SU-DHL-6 (cell line): ENCODE data around the gene SAMD4B.

Experiments used
- H2AFZ ChIP-seq: fragments of 200-600 bp; sonication (generic); 2 replicates; pipeline ENCODE4 v1.6.1; 2014; ENCODE audit warnings: low read depth, mild to moderate bottlenecking, moderate library complexity, mixed read lengths, antibody characterized with exemption, low read length; ENCODE audit not compliant: severe bottlenecking
- H3F3A ChIP-seq: fragments of 200-600 bp; shearing (Covaris generic); 2 replicates; pipeline ENCODE4 v1.6.0; 2016; ENCODE audit warnings: antibody characterized with exemption, mild to moderate bottlenecking; ENCODE audit not compliant: insufficient read depth
- H3K27ac ChIP-seq: fragments of 200-600 bp; sonication (generic); 2 replicates; pipeline ENCODE4 v1.5.1; 2016; ENCODE audit warnings: low read depth, mild to moderate bottlenecking, low read length, moderate library complexity, mixed read lengths
- H3K27me3 ChIP-seq: fragments of 200-600 bp; sonication (generic), shearing (Covaris generic); 2 replicates; pipeline ENCODE4 v1.6.0; 2014; ENCODE audit warnings: mild to moderate bottlenecking, low read length
- H3K36me3 ChIP-seq: fragments of 200-600 bp; sonication (generic); 2 replicates; pipeline ENCODE4 v1.6.1; 2014; ENCODE audit warnings: mild to moderate bottlenecking, low read length, mixed read lengths
- H3K4me2 ChIP-seq: fragments of 300-600, 200-600 bp; shearing (Covaris generic), sonication (generic); 2 replicates; pipeline ENCODE4 v1.6.0; 2014; ENCODE audit warnings: low read length, low read depth, mild to moderate bottlenecking; ENCODE audit not compliant: poor library complexity, severe bottlenecking
- H3K4me3 ChIP-seq: fragments of 200-600 bp; sonication (generic); 2 replicates; pipeline ENCODE4 v1.5.1; 2014; ENCODE audit warnings: antibody characterized with exemption, low read length, mild to moderate bottlenecking, mixed read lengths; ENCODE audit not compliant: insufficient read depth, poor library complexity, severe bottlenecking
- H3K79me2 ChIP-seq: fragments of 200-600 bp; sonication (generic); 2 replicates; pipeline ENCODE4 v1.6.1; 2014; ENCODE audit warnings: mild to moderate bottlenecking, low read length, moderate library complexity; ENCODE audit not compliant: insufficient read depth
- H3K9ac ChIP-seq: fragments of 200-600 bp; sonication (generic); 2 replicates; pipeline ENCODE4 v1.7.0; 2014; ENCODE audit warnings: mild to moderate bottlenecking, low read length
- H3K9me2 ChIP-seq: fragments of 200-600 bp; sonication (generic); replicated peaks from 2 replicates; pipeline ENCODE4 v1.6.1; 2014; ENCODE audit warnings: low read length; ENCODE audit not compliant: insufficient read depth
- H3K9me3 ChIP-seq: fragments of 200-600 bp; sonication (generic); 2 replicates; pipeline ENCODE4 v1.6.1; 2014; ENCODE audit warnings: low read length, mixed read lengths; ENCODE audit not compliant: insufficient read depth
- H4K20me1 ChIP-seq: fragments of 200-600 bp; sonication (generic); 2 replicates; pipeline ENCODE4 v1.6.1; 2014; ENCODE audit warnings: low read depth, mild to moderate bottlenecking, antibody characterized with exemption, low read length, moderate library complexity, mixed read lengths
- CTCF ChIP-seq: fragments of 200-600 bp; sonication (generic); IDR thresholded peaks from one replicate; pipeline ENCODE4 v1.5.1; 2017; ENCODE audit warnings: antibody characterized with exemption, mild to moderate bottlenecking, low read length, moderate library complexity; ENCODE audit not compliant: insufficient read depth, poor library complexity, severe bottlenecking
- EZH2phosphoT487 ChIP-seq: fragments of 200-600 bp; sonication (generic), shearing (Covaris generic); conservative IDR thresholded peaks from 2 replicates; pipeline ENCODE4 v1.6.1; 2018; ENCODE audit warnings: mild to moderate bottlenecking, antibody characterized with exemption, low read length, moderate library complexity, mixed read lengths

The SAMD4B gene

GRCh38 chr19:39303373-39304184, 38.6 kb upstream of the SAMD4B start:
- Histone ChIP-seq H3K4me2 (no peak overlapping the region), H2AFZ (no peak overlapping the region)

GRCh38 chr19:39304185-39304513, 38.1 kb upstream of the SAMD4B start:
- no peaks in the 10 kb centered on the region for H3K36me3 ChIP-seq
- no peaks in the 10 kb centered on the region for H3K27me3 ChIP-seq
- H3K4me2 ChIP-seq: no peak overlapping the region
- no peaks in the 10 kb centered on the region for H3F3A ChIP-seq
- no peaks in the 10 kb centered on the region for H3K9me3 ChIP-seq
- no peaks in the 10 kb centered on the region for H4K20me1 ChIP-seq
- H3K9me2 ChIP-seq: no peaks in the 10 kb centered on the region
- no peak overlapping the region for H3K4me3 ChIP-seq
- H3K27ac ChIP-seq: no peak overlapping the region
- no peak overlapping the region for H3K9ac ChIP-seq
- H3K79me2 ChIP-seq: no peaks in the 10 kb centered on the region
- H2AFZ ChIP-seq: no peak overlapping the region
- no peak for TF ChIP-seq CTCF
- TF ChIP-seq EZH2phosphoT487: no peak

More at GRCh38 chr19:39303373-39304184, 38.6 kb upstream of the SAMD4B start:
- Histone ChIP-seq H4K20me1 (no peaks in the 10 kb centered on the region), H3K79me2 (no peaks in the 10 kb centered on the region), H3K9me3 (no peaks in the 10 kb centered on the region), H3K36me3 (no peaks in the 10 kb centered on the region), H3K4me3 (no peak overlapping the region), H3K9me2 (no peaks in the 10 kb centered on the region), H3K9ac (no peak overlapping the region), H3K27me3 (no peaks in the 10 kb centered on the region), H3K27ac (no peak overlapping the region), H3F3A (no peaks in the 10 kb centered on the region)
- TF ChIP-seq EZH2phosphoT487: no peak
- no peak for TF ChIP-seq CTCF

GRCh38 chr19:39304701-39305571, 37.3 kb upstream of the SAMD4B start:
- Histone ChIP-seq H3K4me2 (no peak overlapping the region), H3K9ac (no peak overlapping the region), H2AFZ (no peak overlapping the region), H4K20me1 (no peaks in the 10 kb centered on the region), H3K9me3 (no peaks in the 10 kb centered on the region), H3K36me3 (no peaks in the 10 kb centered on the region), H3K4me3 (no peak overlapping the region), H3K27me3 (no peaks in the 10 kb centered on the region), H3K9me2 (no peaks in the 10 kb centered on the region), H3K27ac (no peak overlapping the region), H3K79me2 (no peaks in the 10 kb centered on the region), H3F3A (no peaks in the 10 kb centered on the region)
- TF ChIP-seq EZH2phosphoT487: no peak
- no peak for TF ChIP-seq CTCF
